Osteoblast (primary cell): ENCODE results near the gene RFPL1. TPM values are rescaled to one million over a fixed set of nuclear protein-coding genes. Genes with fewer than 3 reads are reported as not detected.
"Not testable (repeated sequence)": the region's sequence is repeated elsewhere in the genome, so short reads cannot be mapped to it uniquely, and the experiment has no call there.

ENCODE experiments used
- DNase-seq: peaks from one replicate; pipeline ENCODE4 v3.0.0; 2011; ENCODE audit warnings: low spot score, mixed read lengths; ENCODE audit not compliant: insufficient read length; ENCODE audit errors: missing footprints
- H2AFZ ChIP-seq: 2 replicates; pipeline ENCODE4 v1.6.0; 2011; ENCODE audit warnings: mild to moderate bottlenecking, low read length
- H3K27ac ChIP-seq: 2 replicates; pipeline ENCODE4 v1.5.1; 2011; ENCODE audit warnings: mild to moderate bottlenecking, low read depth, low read length, moderate library complexity
- H3K27me3 ChIP-seq: 2 replicates; pipeline ENCODE4 v1.6.0; 2012; ENCODE audit warnings: mild to moderate bottlenecking, control low read depth, inconsistent platforms, low read length, moderate library complexity; ENCODE audit not compliant: insufficient read depth
- H3K36me3 ChIP-seq: 2 replicates; pipeline ENCODE4 v1.5.1; 2011; ENCODE audit warnings: mild to moderate bottlenecking, low read length, control low read depth, moderate library complexity; ENCODE audit not compliant: insufficient read depth
- H3K4me1 ChIP-seq: 2 replicates; pipeline ENCODE4 v1.5.1; 2011; ENCODE audit warnings: mild to moderate bottlenecking, low read length, control low read depth, moderate library complexity; ENCODE audit not compliant: insufficient read depth
- H3K4me2 ChIP-seq: 2 replicates; pipeline ENCODE4 v1.6.0; 2011; ENCODE audit warnings: mild to moderate bottlenecking, low read length; ENCODE audit not compliant: insufficient read depth
- H3K4me3 ChIP-seq: fragments of 200-600 bp; sonication (generic); 3 replicates; pipeline ENCODE4 v1.5.1; 2012; ENCODE audit warnings: mild to moderate bottlenecking, low read length, inconsistent platforms; ENCODE audit not compliant: insufficient read depth
- H3K79me2 ChIP-seq: 2 replicates; pipeline ENCODE4 v1.6.0; 2012; ENCODE audit warnings: mild to moderate bottlenecking, low read length, control low read depth, inconsistent platforms; ENCODE audit not compliant: insufficient read depth
- H3K9me3 ChIP-seq: 2 replicates; pipeline ENCODE4 v1.5.1; 2011; ENCODE audit warnings: low read depth, low read length, control low read depth
- H4K20me1 ChIP-seq: 2 replicates; pipeline ENCODE4 v1.6.0; 2012; ENCODE audit warnings: mild to moderate bottlenecking, low read length, control low read depth; ENCODE audit not compliant: insufficient read depth
- total RNA-seq: library from RNA; depleted of rRNA; stranded (reverse); fragments of >200 nt; gene quantifications from 2 replicates; pipeline ENCODE4 v1.2.3, GENCODE V29; 2012
- TF ChIP-seq, protein P1 (sequence below): IDR thresholded peaks from 2 replicates; pipeline ENCODE4 v1.5.1; 2011; ENCODE audit warnings: mild to moderate bottlenecking, low read depth, low read length, moderate library complexity; ENCODE audit errors: extremely low read depth

Gene RFPL1
- total RNA-seq: not detected in 2 replicates

- not testable (repeated sequence) for DNase-seq, H3K4me3 ChIP-seq, H3K4me2 ChIP-seq, H3K4me1 ChIP-seq, H2AFZ ChIP-seq, H3K36me3 ChIP-seq, H4K20me1 ChIP-seq, H3K27ac ChIP-seq, H3K79me2 ChIP-seq, H3K9me3 ChIP-seq
- H3K27me3 ChIP-seq: peaks cover 17% of the 10 kb centered on the region
These were observed at the start of gene RFPL1 for GRCh38 chr22:29438283-29438682. Gene RFPL1, plus strand, starts transcription at chr22:29438583.

- Histone ChIP-seq H3K27me3 (no peaks in the 10 kb centered on the region), H3K79me2 (peaks cover 46% of the 10 kb centered on the region), H2AFZ (peak overlapping the region; percentile 100), H3K4me3 (peak overlapping the region; percentile 95), H3K4me2 (peak overlapping the region; percentile 98), H3K36me3 (peaks cover 8% of the 10 kb centered on the region), H4K20me1 (peaks cover 12% of the 10 kb centered on the region), H3K4me1 (peaks cover 11% of the 10 kb centered on the region), H3K27ac (peak overlapping the region; percentile 54), H3K9me3 (no peaks in the 10 kb centered on the region)
- no peak for DNase-seq
- TF ChIP-seq, protein P1, sequence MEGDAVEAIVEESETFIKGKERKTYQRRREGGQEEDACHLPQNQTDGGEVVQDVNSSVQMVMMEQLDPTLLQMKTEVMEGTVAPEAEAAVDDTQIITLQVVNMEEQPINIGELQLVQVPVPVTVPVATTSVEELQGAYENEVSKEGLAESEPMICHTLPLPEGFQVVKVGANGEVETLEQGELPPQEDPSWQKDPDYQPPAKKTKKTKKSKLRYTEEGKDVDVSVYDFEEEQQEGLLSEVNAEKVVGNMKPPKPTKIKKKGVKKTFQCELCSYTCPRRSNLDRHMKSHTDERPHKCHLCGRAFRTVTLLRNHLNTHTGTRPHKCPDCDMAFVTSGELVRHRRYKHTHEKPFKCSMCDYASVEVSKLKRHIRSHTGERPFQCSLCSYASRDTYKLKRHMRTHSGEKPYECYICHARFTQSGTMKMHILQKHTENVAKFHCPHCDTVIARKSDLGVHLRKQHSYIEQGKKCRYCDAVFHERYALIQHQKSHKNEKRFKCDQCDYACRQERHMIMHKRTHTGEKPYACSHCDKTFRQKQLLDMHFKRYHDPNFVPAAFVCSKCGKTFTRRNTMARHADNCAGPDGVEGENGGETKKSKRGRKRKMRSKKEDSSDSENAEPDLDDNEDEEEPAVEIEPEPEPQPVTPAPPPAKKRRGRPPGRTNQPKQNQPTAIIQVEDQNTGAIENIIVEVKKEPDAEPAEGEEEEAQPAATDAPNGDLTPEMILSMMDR: no peak
These were observed 49.7 kb upstream of the RFPL1 start for GRCh38 chr22:29388759-29389090.

DNA sequence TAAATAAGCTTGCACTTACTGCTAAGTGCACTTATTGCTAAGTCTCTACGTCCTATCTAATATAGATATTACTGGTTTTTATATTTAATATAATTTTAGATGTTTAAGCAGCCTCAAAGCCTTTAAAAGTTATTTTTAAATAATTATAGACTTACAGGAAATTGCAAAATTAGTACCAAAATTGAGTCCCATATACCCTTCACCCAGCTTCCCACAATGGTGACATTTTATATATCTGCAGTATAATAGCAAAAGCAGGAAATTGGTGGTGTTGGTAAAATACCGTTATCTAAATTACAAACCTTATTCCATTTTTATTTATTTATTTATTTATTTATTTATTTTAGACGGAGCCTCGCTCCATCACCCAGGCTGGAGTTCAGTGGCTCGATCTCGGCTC is 48.1 kb upstream of the RFPL1 start:
- H3K4me1 ChIP-seq: peaks cover 11% of the 10 kb centered on the region
- H3K27ac ChIP-seq: no peak overlapping the region
- H3K4me3 ChIP-seq: no peak overlapping the region
- no peak overlapping the region for H3K4me2 ChIP-seq
- no peaks in the 10 kb centered on the region for H3K9me3 ChIP-seq
- H4K20me1 ChIP-seq: peaks cover 6% of the 10 kb centered on the region
- H2AFZ ChIP-seq: no peak overlapping the region
- H3K79me2 ChIP-seq: peaks cover 33% of the 10 kb centered on the region
- H3K27me3 ChIP-seq: no peaks in the 10 kb centered on the region
- DNase-seq: no peak
- peaks cover 6% of the 10 kb centered on the region for H3K36me3 ChIP-seq
- TF ChIP-seq, protein P1: no peak

DNA sequence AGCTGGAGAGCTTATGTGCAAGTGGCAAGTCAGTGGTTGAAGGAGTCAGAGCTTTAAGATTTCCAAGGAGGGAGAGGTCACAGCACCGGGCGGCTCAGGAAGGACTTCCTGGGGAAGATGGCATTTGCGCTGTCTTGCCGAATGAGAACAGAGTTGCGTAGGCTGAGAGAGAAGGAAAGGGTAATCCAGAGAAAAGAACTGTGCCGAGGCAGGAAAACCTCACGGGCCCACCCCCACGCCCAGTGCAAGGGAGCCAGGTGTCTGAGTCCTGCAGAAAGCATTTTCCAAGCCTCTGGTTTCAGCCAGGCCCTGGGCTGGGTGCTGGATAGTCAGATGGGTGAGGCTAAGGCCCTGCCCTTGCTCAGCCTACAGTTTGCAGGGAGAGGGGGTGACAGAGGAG is 46.8 kb upstream of the RFPL1 start:
- Histone ChIP-seq H3K27ac (no peak overlapping the region), H3K9me3 (no peaks in the 10 kb centered on the region), H3K4me2 (no peak overlapping the region), H3K27me3 (no peaks in the 10 kb centered on the region), H3K4me3 (no peak overlapping the region), H2AFZ (no peak overlapping the region), H3K79me2 (peaks cover 20% of the 10 kb centered on the region), H4K20me1 (no peaks in the 10 kb centered on the region), H3K4me1 (peaks cover 11% of the 10 kb centered on the region), H3K36me3 (no peaks in the 10 kb centered on the region)
- DNase-seq: peak; percentile 37
- TF ChIP-seq, protein P1: no peak
